Measurements from ENCODE around the gene TUBB2A. TPM values are rescaled to one million over a fixed set of nuclear protein-coding genes. Genes with fewer than 3 reads are reported as not detected.

Gene TUBB2A
- total and polyA plus RNA-seq, 10 of the 15 experiments (the other 5 are each of a cell fraction or from before 2014, with no cell fraction given) = 2.2 to 49.5 (median 31.3) TPM

DNA sequence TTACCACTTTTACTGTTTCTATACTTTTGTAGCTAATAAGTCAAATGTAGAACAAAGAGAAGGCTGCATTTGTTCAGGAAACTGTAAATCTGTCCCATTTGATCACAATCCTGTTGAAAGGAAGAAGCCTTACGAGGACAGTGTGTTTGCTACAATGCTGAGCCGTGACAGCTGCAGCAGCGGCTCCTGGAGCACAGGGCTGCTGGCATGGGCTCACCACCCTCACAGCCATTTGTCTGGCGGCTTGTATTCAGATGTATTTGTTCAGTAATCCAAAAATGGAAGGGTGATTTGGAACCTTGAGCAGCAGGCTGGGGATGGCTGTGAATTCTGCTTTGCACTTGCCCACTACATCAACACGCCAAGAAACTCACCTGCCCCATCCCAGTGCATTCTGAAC lies 5.7 kb downstream of the TUBB2A start:
- intact Hi-C loops (cut with micrococcal nuclease; ENCODE audit: unreplicated experiment) = no loop called here
- DNase-seq (ENCODE audit: low read depth, low spot score) = no peak
- Histone ChIP-seq H3K79me2 (ENCODE audit: control insufficient read depth, insufficient read depth, low read length) (no peaks in the 10 kb centered on the region; the same call in 1 of the 2 replicates), H3K4me3 (no peak overlapping the region), H2AFZ (ENCODE audit: control insufficient read depth, low read depth, low read length) (no peak overlapping the region), H3K36me3 (ENCODE audit: control insufficient read depth in 2 of 2, insufficient read depth in 2 of 2, low read length in 1 of 2) (no peaks in the 10 kb centered on the region; a peak in 1 of 4 replicates), H3K4me2 (ENCODE audit: control insufficient read depth, insufficient read depth) (no peak overlapping the region), H4K20me1 (ENCODE audit: control insufficient read depth, insufficient read depth) (no peaks in the 10 kb centered on the region), H3K27ac (ENCODE audit: control insufficient read depth, insufficient read depth) (no peak overlapping the region), H3K27me3 (replicated peaks in 1 of 2; ENCODE audit: control insufficient read depth in 2 of 2, insufficient read depth in 2 of 2, low read length in 1 of 2) (no peaks in the 10 kb centered on the region), H3K9ac (ENCODE audit: control insufficient read depth, insufficient read depth, low read length) (no peak overlapping the region), H3K9me3 (replicated peaks; ENCODE audit: control insufficient read depth, insufficient read depth, low read length) (no peaks in the 10 kb centered on the region), H3K4me1 (ENCODE audit: control insufficient read depth, insufficient read depth, low read length) (no peaks in the 10 kb centered on the region)
- SMC1A ChIA-PET (ENCODE audit: uncharacterized antibody, unreplicated experiment) = no interaction called here
- POLR2A ChIA-PET = no interaction called here
- BruUV-seq (replicated peaks) = no TSS peak
- RAD21 ChIA-PET (ENCODE audit: unreplicated experiment) = no interaction called here
- no peak for FAIRE-seq
- ATAC-seq = no peak
- CTCF ChIA-PET = interaction anchor here (0.6 to 4.3 kb wide), 2 partner anchors 35 to 99 kb away, joined by 4 to 19 read pairs; no protein-coding TSS in a partner anchor
- in situ Hi-C loops (cut with MboI) = no loop called here
- TF ChIP-seq SRF (IDR thresholded peaks at IDR 0.05; ENCODE audit: low read depth in 2 of 2, low read length in 2 of 2) = no peak
- TF ChIP-seq NFYA (IDR thresholded peaks at IDR 0.05; ENCODE audit: borderline replicate concordance, low read depth, low read length) = no peak
- TF ChIP-seq YY1 (IDR thresholded peaks at IDR 0.05; ENCODE audit: low read depth, low read length) = no peak
- TF ChIP-seq POU2F2 (IDR thresholded peaks at IDR 0.05; ENCODE audit: borderline replicate concordance, low read depth, low read length) = no peak
- TF ChIP-seq, protein P1, sequence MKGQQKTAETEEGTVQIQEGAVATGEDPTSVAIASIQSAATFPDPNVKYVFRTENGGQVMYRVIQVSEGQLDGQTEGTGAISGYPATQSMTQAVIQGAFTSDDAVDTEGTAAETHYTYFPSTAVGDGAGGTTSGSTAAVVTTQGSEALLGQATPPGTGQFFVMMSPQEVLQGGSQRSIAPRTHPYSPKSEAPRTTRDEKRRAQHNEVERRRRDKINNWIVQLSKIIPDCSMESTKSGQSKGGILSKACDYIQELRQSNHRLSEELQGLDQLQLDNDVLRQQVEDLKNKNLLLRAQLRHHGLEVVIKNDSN (IDR thresholded peaks at IDR 0.05; ENCODE audit: borderline replicate concordance, extremely low read length, insufficient read depth, low read depth, low read length) = no peak
- TF ChIP-seq POLR2AphosphoS2 (IDR thresholded peaks at IDR 0.05; ENCODE audit: low read depth, low read length) = no peak
- no peak for TF ChIP-seq RB1 (IDR thresholded peaks at IDR 0.05; ENCODE audit: borderline replicate concordance)
- TF ChIP-seq ZBED1 (IDR thresholded peaks at IDR 0.05; ENCODE audit: borderline replicate concordance) = no peak
- no peak for TF ChIP-seq MYC (IDR thresholded peaks at IDR 0.05; ENCODE audit: insufficient read depth, insufficient read length, insufficient replicate concordance, low read length, severe bottlenecking)
- no peak for TF ChIP-seq MTA3 (IDR thresholded peaks at IDR 0.05; ENCODE audit: borderline replicate concordance, low read length)
- WGBS (ENCODE audit: insufficient coverage, insufficient replicate concordance, low lambda C conversion rate, missing lambda C conversion rate) = 81% methylated on average over 5 of the region's 5 CpGs

All from GM12878 (cell line).